ENCODE data around the gene CRY2.

DNA sequence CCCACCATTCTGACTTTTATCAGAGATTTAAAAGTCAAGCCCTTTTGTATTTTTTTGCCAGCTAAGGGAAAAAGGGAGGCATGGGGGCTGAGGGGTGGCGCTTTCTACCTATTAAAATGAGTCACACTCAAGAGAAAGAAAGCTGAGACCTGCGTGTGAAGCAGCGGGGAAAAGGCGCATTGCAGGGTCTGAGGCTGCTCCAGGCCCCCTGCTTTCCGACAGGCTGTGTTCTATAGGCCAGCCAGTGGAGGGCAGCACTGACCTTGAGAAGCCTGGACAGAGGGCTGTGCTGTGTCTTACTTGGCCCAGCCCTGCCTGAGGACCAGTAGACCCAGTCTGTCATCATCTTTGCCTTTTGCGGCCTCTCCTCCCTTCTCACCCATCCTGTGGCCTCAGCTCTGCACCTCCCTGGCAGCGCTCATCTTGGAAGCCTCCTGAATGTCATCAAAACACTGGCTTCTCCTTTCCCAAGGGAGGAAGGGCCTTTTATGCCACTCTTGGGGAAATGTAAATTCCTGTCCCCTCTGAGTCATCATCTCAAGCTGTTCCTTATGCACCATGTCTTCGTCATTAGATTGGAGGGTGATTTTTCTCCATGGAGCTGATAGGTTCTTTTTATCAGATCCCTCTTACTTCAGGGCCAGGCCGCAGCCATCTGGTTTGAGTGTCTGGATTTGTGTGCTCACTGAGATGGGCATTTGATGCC lies 25.5 kb downstream of the CRY2 start:
- TF ChIP-seq POLR2A (IDR thresholded peaks at IDR 0.05; ENCODE audit: low read depth, low read length) = no peak
- TF ChIP-seq, protein P1, sequence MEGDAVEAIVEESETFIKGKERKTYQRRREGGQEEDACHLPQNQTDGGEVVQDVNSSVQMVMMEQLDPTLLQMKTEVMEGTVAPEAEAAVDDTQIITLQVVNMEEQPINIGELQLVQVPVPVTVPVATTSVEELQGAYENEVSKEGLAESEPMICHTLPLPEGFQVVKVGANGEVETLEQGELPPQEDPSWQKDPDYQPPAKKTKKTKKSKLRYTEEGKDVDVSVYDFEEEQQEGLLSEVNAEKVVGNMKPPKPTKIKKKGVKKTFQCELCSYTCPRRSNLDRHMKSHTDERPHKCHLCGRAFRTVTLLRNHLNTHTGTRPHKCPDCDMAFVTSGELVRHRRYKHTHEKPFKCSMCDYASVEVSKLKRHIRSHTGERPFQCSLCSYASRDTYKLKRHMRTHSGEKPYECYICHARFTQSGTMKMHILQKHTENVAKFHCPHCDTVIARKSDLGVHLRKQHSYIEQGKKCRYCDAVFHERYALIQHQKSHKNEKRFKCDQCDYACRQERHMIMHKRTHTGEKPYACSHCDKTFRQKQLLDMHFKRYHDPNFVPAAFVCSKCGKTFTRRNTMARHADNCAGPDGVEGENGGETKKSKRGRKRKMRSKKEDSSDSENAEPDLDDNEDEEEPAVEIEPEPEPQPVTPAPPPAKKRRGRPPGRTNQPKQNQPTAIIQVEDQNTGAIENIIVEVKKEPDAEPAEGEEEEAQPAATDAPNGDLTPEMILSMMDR (IDR thresholded peaks at IDR 0.05 in 2 of 3, conservative IDR thresholded peaks at IDR 0.05 in 1 of 3; ENCODE audit: control insufficient read depth in 2 of 3, extremely low read depth in 1 of 3, insufficient read depth in 1 of 3, low read depth in 3 of 3, low read length in 3 of 3) = peak; percentile 54 to 73 (median 63)
- no peak for TF ChIP-seq GABPA (IDR thresholded peaks at IDR 0.05; ENCODE audit: low read depth)
- no peak for TF ChIP-seq CREM (IDR thresholded peaks at IDR 0.05; ENCODE audit: low read depth)
- TF ChIP-seq YY1 (IDR thresholded peaks at IDR 0.05; ENCODE audit: low read depth, low read length) = no peak
- TF ChIP-seq CEBPB (IDR thresholded peaks at IDR 0.05; ENCODE audit: borderline replicate concordance in 1 of 2, low read depth in 2 of 2, low read length in 2 of 2) = no peak
- TF ChIP-seq MYC (IDR thresholded peaks at IDR 0.05; ENCODE audit: insufficient read depth, insufficient read length, insufficient replicate concordance, low read length, severe bottlenecking) = no peak
- no peak for TF ChIP-seq POLR2AphosphoS5 (IDR thresholded peaks at IDR 0.05; ENCODE audit: low read length)
- no peak for TF ChIP-seq JUND (IDR thresholded peaks at IDR 0.05; ENCODE audit: low read depth, low read length)
- TF ChIP-seq, protein P2, sequence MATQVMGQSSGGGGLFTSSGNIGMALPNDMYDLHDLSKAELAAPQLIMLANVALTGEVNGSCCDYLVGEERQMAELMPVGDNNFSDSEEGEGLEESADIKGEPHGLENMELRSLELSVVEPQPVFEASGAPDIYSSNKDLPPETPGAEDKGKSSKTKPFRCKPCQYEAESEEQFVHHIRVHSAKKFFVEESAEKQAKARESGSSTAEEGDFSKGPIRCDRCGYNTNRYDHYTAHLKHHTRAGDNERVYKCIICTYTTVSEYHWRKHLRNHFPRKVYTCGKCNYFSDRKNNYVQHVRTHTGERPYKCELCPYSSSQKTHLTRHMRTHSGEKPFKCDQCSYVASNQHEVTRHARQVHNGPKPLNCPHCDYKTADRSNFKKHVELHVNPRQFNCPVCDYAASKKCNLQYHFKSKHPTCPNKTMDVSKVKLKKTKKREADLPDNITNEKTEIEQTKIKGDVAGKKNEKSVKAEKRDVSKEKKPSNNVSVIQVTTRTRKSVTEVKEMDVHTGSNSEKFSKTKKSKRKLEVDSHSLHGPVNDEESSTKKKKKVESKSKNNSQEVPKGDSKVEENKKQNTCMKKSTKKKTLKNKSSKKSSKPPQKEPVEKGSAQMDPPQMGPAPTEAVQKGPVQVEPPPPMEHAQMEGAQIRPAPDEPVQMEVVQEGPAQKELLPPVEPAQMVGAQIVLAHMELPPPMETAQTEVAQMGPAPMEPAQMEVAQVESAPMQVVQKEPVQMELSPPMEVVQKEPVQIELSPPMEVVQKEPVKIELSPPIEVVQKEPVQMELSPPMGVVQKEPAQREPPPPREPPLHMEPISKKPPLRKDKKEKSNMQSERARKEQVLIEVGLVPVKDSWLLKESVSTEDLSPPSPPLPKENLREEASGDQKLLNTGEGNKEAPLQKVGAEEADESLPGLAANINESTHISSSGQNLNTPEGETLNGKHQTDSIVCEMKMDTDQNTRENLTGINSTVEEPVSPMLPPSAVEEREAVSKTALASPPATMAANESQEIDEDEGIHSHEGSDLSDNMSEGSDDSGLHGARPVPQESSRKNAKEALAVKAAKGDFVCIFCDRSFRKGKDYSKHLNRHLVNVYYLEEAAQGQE (IDR thresholded peaks at IDR 0.05; ENCODE audit: low read depth, low read length) = no peak
- TF ChIP-seq, protein P3, sequence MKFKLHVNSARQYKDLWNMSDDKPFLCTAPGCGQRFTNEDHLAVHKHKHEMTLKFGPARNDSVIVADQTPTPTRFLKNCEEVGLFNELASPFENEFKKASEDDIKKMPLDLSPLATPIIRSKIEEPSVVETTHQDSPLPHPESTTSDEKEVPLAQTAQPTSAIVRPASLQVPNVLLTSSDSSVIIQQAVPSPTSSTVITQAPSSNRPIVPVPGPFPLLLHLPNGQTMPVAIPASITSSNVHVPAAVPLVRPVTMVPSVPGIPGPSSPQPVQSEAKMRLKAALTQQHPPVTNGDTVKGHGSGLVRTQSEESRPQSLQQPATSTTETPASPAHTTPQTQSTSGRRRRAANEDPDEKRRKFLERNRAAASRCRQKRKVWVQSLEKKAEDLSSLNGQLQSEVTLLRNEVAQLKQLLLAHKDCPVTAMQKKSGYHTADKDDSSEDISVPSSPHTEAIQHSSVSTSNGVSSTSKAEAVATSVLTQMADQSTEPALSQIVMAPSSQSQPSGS (IDR thresholded peaks at IDR 0.05; ENCODE audit: low read length) = no peak
- TF ChIP-seq, protein P4, sequence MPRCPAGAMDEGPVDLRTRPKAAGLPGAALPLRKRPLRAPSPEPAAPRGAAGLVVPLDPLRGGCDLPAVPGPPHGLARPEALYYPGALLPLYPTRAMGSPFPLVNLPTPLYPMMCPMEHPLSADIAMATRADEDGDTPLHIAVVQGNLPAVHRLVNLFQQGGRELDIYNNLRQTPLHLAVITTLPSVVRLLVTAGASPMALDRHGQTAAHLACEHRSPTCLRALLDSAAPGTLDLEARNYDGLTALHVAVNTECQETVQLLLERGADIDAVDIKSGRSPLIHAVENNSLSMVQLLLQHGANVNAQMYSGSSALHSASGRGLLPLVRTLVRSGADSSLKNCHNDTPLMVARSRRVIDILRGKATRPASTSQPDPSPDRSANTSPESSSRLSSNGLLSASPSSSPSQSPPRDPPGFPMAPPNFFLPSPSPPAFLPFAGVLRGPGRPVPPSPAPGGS (IDR thresholded peaks at IDR 0.05; ENCODE audit: borderline replicate concordance, insufficient read depth, low read depth, low read length, poor library complexity, severe bottlenecking) = no peak

Data from GM12878 (cell line).